ENCODE measurements around the gene GP5.

GP5 gene

DNA sequence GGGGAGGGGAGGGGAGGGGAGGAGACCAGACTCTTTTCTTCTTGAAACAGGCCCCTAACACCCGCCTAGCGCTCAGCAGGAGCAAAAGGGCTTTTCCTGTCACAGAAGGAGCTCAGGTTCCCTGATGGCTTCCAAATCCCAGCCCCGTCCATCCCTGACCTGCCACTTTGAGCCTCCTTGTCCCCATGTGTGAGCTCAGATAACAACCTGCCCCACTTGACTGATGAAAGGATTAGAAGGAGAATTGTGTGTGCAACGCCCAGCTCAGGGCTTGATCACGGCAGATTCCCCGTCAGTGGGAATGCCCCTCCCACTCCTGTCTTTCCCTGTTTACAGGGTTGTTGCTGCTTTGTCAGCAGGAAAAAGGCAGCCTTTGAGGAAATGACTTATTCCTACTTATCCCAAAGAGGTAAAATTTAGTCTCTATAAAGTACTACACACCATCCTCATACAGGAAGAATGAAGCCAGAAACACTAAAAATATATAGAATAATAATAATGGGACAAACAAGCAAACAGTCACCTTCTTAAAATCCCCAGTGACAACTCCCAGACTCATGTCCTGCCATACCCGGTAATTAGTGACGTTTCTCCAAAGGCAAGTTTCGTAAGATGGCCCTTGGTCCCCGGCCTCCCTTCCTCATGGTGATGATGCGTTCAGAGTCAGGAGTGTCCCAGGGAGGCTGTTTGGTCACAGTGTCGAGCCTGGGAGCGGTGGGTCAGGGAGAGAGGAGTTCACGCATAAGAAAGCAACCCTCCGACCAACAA, 23.4 kb downstream of the GP5 start:
- no peak overlapping the region for H3K4me3 ChIP-seq (ENCODE audit: low read length)

DNA sequence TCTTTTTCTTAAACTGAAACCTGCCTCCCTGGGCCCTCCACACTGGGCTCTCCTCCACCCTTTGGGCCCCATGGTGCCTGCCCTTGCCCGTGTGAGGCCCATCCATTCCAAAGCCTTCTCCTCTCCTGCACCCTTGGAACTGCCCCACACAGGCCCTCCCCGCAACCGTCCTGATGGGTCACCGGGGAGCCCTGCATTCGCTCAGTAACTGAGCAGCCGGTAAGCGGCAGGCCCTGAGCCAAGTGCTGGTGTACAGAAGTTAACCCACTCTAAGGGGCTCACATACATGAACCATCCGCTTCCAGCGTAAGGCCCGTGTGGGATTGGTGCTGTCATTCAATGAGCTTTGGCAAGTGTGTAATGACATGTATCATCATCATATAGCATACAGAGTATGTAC, 24.1 kb downstream of the GP5 start:
- Histone ChIP-seq H3K4me3 (ENCODE audit: low read length) (no peak overlapping the region), H3K36me3 (ENCODE audit: insufficient read depth, low read length) (no peaks in the 10 kb centered on the region), H3K9ac (ENCODE audit: low read depth, low read length) (no peak overlapping the region), H3K4me2 (ENCODE audit: low read length) (no peak overlapping the region), H3K27me3 (ENCODE audit: control insufficient read depth, insufficient read depth, low read length) (peaks cover 68% of the 10 kb centered on the region), H3K9me3 (replicated peaks; ENCODE audit: low read length) (no peaks in the 10 kb centered on the region), H3K4me1 (ENCODE audit: control insufficient read depth, insufficient read depth, low read length) (no peaks in the 10 kb centered on the region)

More for the DNA sequence above, 23.4 kb downstream of the GP5 start:
- Histone ChIP-seq H3K4me2 (ENCODE audit: low read length) (no peak overlapping the region), H3K27me3 (ENCODE audit: control insufficient read depth, insufficient read depth, low read length) (peaks cover 68% of the 10 kb centered on the region), H3K9ac (ENCODE audit: low read depth, low read length) (no peak overlapping the region), H3K36me3 (ENCODE audit: insufficient read depth, low read length) (no peaks in the 10 kb centered on the region), H3K9me3 (replicated peaks; ENCODE audit: low read length) (no peaks in the 10 kb centered on the region), H3K4me1 (ENCODE audit: control insufficient read depth, insufficient read depth, low read length) (no peaks in the 10 kb centered on the region)

DNA sequence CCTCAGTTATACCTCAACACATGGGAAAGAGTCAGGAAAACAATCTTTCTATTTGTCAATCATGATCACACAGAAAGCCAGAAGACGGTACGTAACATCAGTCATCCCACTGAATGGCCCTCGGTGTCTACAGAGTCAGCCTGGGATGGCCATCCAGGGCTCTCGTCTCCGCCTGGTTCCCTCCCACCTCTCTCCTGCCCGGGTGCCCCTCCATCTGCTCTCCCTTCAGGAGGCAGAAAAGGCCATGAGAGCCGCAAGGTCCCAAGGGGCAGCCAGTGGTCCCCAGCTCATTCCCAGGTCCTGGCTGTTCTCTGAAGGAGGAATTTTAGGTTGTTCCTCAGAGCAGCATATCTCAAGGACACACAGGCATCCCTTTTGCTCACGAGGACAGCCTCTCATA, 25.2 kb downstream of the GP5 start:
- Histone ChIP-seq H3K4me3 (ENCODE audit: low read length) (no peak overlapping the region), H3K9me3 (replicated peaks; ENCODE audit: low read length) (no peaks in the 10 kb centered on the region), H3K9ac (ENCODE audit: low read depth, low read length) (no peak overlapping the region), H3K4me2 (ENCODE audit: low read length) (no peak overlapping the region), H3K4me1 (ENCODE audit: control insufficient read depth, insufficient read depth, low read length) (no peaks in the 10 kb centered on the region), H3K27me3 (ENCODE audit: control insufficient read depth, insufficient read depth, low read length) (peaks cover 68% of the 10 kb centered on the region), H3K36me3 (ENCODE audit: insufficient read depth, low read length) (no peaks in the 10 kb centered on the region)

DNA sequence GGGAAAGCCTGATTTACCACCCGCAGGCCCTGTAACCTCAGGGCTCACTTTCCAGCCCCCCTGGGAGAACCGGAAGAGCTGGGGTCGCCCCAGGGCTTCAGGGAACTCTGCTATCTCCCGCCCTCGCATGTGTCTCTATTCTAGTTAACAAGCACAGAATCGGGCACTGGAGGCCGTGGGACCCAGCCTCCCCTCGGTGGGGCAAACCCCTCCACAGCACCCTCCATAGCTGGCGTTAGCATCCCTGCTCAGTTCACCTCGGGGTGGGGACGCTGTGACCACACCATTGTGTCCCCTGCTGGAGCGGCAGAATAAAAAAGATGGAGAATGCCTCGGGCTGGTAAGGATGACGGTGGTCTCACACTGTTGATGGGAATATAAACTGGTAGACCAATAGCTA, 26.0 kb downstream of the GP5 start:
- H3K9ac ChIP-seq (ENCODE audit: low read depth, low read length), result no peak overlapping the region
- H3K4me3 ChIP-seq (ENCODE audit: low read length), result no peak overlapping the region
- H3K27me3 ChIP-seq (ENCODE audit: control insufficient read depth, insufficient read depth, low read length), result peaks cover 71% of the 10 kb centered on the region
- no peaks in the 10 kb centered on the region for H3K36me3 ChIP-seq (ENCODE audit: insufficient read depth, low read length)
- no peak overlapping the region for H3K4me2 ChIP-seq (ENCODE audit: low read length)
- no peaks in the 10 kb centered on the region for H3K9me3 ChIP-seq (replicated peaks; ENCODE audit: low read length)
- H3K4me1 ChIP-seq (ENCODE audit: control insufficient read depth, insufficient read depth, low read length), result peaks cover 4% of the 10 kb centered on the region

DNA sequence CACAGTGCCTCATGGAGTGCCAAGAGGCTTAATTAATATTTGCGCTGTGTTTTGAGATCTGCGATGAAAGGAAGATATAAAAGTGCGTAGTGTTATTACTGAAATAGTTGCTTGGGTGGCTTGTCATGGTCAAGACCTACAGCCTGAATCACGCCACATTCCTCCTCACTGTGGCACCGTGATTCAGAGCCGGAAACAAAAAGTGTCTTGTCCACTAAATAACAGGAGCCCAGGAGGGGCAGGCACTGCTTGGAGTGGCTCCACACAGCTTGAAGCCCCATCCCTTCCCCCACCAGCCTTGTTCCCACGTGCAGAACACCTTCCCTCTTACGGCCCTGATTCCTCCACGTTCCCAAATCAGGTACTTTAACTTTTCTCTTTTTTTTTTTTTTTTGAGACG, 28.3 kb downstream of the GP5 start:
- Histone ChIP-seq H3K9me3 (replicated peaks; ENCODE audit: low read length) (no peaks in the 10 kb centered on the region), H3K4me2 (ENCODE audit: low read length) (no peak overlapping the region), H3K9ac (ENCODE audit: low read depth, low read length) (no peak overlapping the region), H3K4me1 (ENCODE audit: control insufficient read depth, insufficient read depth, low read length) (peaks cover 6% of the 10 kb centered on the region), H3K4me3 (ENCODE audit: low read length) (no peak overlapping the region), H3K36me3 (ENCODE audit: insufficient read depth, low read length) (no peaks in the 10 kb centered on the region), H3K27me3 (ENCODE audit: control insufficient read depth, insufficient read depth, low read length) (peaks cover 69% of the 10 kb centered on the region)

DNA sequence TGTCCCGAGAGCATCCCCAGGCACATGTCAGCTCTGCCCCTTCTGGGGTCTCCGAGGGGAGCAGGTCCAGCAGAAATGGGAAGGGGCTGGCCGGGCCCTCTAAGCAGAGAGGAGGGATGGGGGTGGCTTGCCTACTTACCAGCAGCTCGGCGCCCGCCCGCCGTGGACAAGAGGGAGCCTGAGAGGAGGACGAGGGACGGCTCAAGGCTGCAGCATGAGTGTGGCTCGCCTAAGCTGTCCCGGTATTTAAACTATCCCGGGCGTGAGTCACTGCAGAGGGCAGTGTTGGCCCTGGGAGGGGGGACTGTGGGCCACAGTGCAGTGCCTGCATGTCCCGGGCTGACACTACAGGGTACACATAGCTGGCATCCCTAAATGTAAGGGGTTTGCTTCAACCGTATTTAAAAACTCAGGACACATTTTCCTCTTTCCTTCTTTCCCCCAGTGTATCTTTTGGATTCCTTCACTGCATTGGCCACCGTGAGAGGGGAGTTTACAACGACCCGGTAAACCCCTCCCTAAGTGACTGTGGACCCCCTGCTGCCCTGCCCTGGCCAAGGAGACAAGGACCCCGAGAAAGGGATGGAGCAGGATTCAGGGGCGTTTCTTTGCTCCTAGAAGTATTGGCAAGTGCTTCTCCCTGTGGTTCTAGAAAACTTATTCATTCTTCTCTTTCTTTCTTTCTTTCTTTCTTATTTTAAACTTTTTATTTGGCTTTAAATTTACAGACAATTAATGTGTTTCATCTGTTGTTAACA, 29.4 kb downstream of the GP5 start, which contains the start of gene LRRC15:
TSS of gene LRRC15 (minus strand) at position 222 of the 758 bp plus-strand sequence. CDS start 8,700 bp downstream, outside the sequence.
- H3K36me3 ChIP-seq (ENCODE audit: insufficient read depth, low read length), result no peaks in the 10 kb centered on the region
- peaks cover 61% of the 10 kb centered on the region for H3K27me3 ChIP-seq (ENCODE audit: control insufficient read depth, insufficient read depth, low read length)
- H3K9ac ChIP-seq (ENCODE audit: low read depth, low read length), result no peak within 1 kb of the TSS
- H3K4me1 ChIP-seq (ENCODE audit: control insufficient read depth, insufficient read depth, low read length), result peaks cover 11% of the 10 kb centered on the region
- H3K4me2 ChIP-seq (ENCODE audit: low read length), result no peak within 1 kb of the TSS
- no peak within 1 kb of the TSS for H3K4me3 ChIP-seq (ENCODE audit: low read length)
- no peaks in the 10 kb centered on the region for H3K9me3 ChIP-seq (replicated peaks; ENCODE audit: low read length)

DNA sequence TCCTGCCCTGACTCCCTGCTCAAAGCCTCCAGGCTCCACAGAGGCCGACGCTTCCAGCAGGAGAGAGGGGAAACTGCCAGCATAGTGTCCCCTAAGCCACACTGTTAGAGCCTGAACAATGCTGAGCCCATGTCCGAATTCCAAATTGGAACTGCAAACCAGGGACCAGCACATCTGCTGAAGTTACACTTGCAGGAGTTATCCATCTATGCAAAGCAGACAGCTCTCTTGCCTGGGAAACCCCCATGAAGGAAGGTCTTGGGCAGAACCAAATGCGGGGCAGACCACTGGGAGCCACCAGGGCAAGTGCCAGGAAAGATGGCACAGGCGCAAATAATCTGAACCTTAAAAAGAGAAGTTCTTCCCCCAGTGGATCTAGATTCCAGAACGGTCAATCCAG, 30.1 kb downstream of the GP5 start:
- H3K9ac ChIP-seq (ENCODE audit: low read depth, low read length), result no peak overlapping the region
- H3K36me3 ChIP-seq (ENCODE audit: insufficient read depth, low read length), result no peaks in the 10 kb centered on the region
- no peak overlapping the region for H3K4me3 ChIP-seq (ENCODE audit: low read length)
- H3K27me3 ChIP-seq (ENCODE audit: control insufficient read depth, insufficient read depth, low read length), result peaks cover 61% of the 10 kb centered on the region
- no peaks in the 10 kb centered on the region for H3K9me3 ChIP-seq (replicated peaks; ENCODE audit: low read length)
- no peak overlapping the region for H3K4me2 ChIP-seq (ENCODE audit: low read length)
- peaks cover 16% of the 10 kb centered on the region for H3K4me1 ChIP-seq (ENCODE audit: control insufficient read depth, insufficient read depth, low read length)

DNA sequence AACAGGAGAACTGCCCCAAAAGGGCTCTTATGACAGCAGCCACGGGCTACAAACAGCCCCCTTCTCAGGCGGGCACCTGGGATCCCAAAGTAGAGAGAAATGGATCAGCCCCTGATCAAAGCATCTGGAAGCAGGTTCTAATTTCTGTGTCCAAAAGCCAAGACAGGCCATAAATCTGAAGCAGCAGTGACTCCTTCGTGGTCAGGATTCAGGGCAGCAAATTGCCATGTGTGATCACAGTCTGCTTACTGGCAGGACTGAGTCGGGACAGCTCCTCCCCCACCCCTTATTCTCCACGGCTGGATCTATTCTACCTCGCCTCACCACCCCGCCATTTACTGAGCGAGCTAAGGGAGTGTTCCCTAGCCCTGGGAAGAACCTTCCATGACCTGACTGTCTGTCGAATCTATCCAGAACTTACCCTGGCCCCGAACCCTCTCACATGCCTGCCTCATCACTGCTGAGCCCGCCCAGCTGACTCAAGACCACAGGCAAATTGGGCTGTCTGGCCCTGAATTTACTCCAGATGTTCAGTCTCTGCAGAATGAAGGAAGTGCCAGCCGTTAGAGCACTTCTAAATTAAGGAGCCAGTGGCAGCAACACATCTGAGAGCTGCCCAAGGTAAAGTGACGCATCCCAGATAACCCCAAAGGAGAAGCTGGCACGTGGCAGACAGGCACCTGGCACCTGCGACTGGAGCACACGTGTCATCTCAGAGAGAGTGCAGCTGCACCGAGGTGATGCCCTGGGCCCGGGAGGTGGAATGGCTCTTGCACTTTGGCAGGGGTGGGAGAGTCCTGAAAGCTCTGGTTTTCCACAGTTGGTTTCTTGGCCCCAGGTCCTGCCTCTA, 30.8 kb downstream of the GP5 start:
- Histone ChIP-seq H3K4me2 (ENCODE audit: low read length) (no peak overlapping the region), H3K27me3 (ENCODE audit: control insufficient read depth, insufficient read depth, low read length) (peaks cover 61% of the 10 kb centered on the region), H3K36me3 (ENCODE audit: insufficient read depth, low read length) (no peaks in the 10 kb centered on the region), H3K4me3 (ENCODE audit: low read length) (no peak overlapping the region), H3K9ac (ENCODE audit: low read depth, low read length) (no peak overlapping the region), H3K9me3 (replicated peaks; ENCODE audit: low read length) (no peaks in the 10 kb centered on the region), H3K4me1 (ENCODE audit: control insufficient read depth, insufficient read depth, low read length) (peaks cover 16% of the 10 kb centered on the region)

DNA sequence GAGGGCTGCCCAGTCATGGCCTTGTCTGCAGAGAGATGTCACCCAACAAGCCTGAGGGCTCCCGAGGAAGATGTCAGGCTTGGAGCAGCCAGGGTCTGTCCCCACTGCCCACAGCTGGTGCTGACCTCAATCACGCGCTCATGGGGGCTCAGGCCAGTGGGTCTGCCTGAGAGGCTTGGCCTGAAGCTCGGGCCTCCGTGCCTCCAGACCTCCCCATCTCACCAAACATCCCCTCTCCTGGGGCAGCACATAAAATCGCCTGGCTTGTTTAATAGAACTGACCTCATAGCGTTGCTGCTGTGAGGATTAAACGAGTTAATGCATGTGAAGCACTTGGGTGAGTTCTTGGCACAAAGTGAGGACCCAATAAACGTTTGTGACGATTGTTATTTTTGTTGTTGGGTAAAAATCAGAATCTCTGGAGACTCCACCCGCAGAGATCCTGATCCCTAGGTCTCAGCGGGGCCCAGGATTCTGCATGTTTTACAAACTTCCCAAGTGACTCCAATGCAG, 33.0 kb downstream of the GP5 start:
- Histone ChIP-seq H3K27me3 (ENCODE audit: control insufficient read depth, insufficient read depth, low read length) (peaks cover 74% of the 10 kb centered on the region), H3K9ac (ENCODE audit: low read depth, low read length) (no peak overlapping the region), H3K4me1 (ENCODE audit: control insufficient read depth, insufficient read depth, low read length) (peaks cover 16% of the 10 kb centered on the region), H3K9me3 (replicated peaks; ENCODE audit: low read length) (no peaks in the 10 kb centered on the region), H3K4me2 (ENCODE audit: low read length) (no peak overlapping the region), H3K36me3 (ENCODE audit: insufficient read depth, low read length) (no peaks in the 10 kb centered on the region), H3K4me3 (ENCODE audit: low read length) (no peak overlapping the region)

DNA sequence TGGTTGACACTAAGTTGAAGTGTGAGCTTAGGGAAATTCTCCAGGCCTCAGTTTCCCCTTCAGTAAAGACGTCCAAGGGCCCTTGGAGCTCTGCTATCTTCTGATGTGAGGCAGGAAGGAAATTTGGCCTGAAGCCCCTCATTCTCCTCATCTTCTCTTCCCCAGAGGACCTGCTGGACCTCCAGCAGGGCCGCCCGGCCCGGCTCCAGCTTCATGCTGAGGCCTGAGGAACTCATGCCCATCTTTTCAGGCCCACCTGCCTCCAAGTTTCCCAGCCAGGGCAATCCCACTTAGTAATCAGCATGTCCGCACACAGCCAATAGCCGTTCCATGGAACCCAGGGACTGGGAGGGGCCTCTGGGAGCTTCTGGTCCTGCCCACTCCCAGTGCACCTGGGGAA, 33.5 kb downstream of the GP5 start:
- peaks cover 74% of the 10 kb centered on the region for H3K27me3 ChIP-seq (ENCODE audit: control insufficient read depth, insufficient read depth, low read length)
- no peak overlapping the region for H3K9ac ChIP-seq (ENCODE audit: low read depth, low read length)
- no peaks in the 10 kb centered on the region for H3K36me3 ChIP-seq (ENCODE audit: insufficient read depth, low read length)
- no peak overlapping the region for H3K4me3 ChIP-seq (ENCODE audit: low read length)
- H3K9me3 ChIP-seq (replicated peaks; ENCODE audit: low read length), result no peaks in the 10 kb centered on the region
- peaks cover 16% of the 10 kb centered on the region for H3K4me1 ChIP-seq (ENCODE audit: control insufficient read depth, insufficient read depth, low read length)
- H3K4me2 ChIP-seq (ENCODE audit: low read length), result no peak overlapping the region
